Umbilical cord (tissue), 2 donors: ENCODE measurements around the gene PSMA7. TPM values are rescaled to one million over a fixed set of nuclear protein-coding genes. Genes with fewer than 3 reads are reported as not detected.

Experiments used
- DNase-seq: peaks from one replicate; pipeline ENCODE4 v3.0.0-alpha.2; 2015; ENCODE audit warnings: low spot score
- total RNA-seq: library from RNA; depleted of rRNA; stranded (reverse); fragments of >200 nt; gene quantifications from one replicate; pipeline ENCODE4 v1.2.3, GENCODE V29; 2014; ENCODE audit warnings: low replicate concordance; ENCODE audit not compliant: insufficient read depth

The PSMA7 gene
- total RNA-seq, 1 donor from 2014 or later: 166 TPM

DNA sequence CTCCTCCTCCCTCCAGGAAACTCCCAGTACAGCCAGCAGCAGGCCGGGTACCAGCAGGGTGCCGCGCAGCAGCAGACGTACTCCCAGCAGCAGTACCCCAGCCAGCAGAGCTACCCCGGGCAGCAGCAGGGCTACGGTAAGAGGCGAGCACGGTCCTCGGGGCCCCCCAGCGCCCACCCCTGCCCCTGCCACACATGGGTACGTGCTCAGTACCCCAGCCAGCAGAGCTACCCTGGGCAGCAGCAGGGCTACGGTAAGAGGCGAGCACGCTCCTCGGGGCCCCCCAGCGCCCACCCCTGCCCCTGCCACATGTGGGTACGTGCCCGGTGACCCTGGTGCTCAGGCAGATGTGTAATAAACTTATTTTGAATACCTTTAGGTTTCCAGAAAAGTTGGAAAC is 29.5 kb upstream of the PSMA7 start:
- no peak for DNase-seq

GRCh38 chr20:62171245-62171644 is 28.1 kb upstream of the PSMA7 start:
- DNase-seq: no peak

DNA sequence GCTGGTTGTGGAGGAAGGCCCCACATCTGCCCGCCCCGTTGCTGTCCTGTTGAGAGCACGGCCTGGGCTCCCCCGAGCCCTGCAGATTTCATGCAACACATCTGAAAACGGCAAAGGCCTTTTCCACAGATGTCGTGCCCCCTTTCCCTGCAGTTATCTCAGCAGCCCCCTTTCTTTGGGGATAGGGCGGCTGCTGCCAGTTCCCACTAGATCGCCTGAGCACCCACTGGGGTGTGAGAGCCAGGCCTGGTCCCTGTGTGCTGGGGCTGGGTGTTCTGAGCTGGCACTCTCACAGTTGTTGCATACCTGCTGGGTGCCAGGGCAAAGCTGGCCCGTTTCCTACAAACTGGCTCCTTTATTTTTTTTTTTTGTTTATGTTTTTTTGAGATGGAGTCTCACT is 27.3 kb upstream of the PSMA7 start:
- no peak for DNase-seq

- no peak for DNase-seq
Measured at GRCh38 chr20:62168890-62169435, 25.8 kb upstream of the PSMA7 start.

DNA sequence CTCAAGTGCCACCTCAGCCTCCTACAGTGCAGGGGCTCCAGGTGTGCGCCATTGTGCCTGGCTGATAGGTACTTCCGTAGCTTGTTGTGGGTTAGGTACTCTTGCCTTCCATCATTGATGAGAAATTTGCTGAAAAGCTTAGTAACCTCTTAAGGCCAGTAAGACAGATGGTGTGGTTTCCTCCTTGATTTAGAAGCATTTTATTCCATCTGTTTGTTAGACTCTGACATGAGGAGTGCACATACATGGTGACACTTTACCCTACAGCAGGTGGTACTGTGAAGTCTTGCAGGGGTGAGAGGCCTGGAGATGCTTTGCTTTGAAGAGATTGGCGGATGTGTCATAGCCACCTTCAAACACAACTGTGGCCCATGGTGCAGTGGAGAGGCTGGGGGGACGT is 24.9 kb upstream of the PSMA7 start:
- DNase-seq: no peak

GRCh38 chr20:62167474-62167873 is 24.3 kb upstream of the PSMA7 start:
- no peak for DNase-seq

DNA sequence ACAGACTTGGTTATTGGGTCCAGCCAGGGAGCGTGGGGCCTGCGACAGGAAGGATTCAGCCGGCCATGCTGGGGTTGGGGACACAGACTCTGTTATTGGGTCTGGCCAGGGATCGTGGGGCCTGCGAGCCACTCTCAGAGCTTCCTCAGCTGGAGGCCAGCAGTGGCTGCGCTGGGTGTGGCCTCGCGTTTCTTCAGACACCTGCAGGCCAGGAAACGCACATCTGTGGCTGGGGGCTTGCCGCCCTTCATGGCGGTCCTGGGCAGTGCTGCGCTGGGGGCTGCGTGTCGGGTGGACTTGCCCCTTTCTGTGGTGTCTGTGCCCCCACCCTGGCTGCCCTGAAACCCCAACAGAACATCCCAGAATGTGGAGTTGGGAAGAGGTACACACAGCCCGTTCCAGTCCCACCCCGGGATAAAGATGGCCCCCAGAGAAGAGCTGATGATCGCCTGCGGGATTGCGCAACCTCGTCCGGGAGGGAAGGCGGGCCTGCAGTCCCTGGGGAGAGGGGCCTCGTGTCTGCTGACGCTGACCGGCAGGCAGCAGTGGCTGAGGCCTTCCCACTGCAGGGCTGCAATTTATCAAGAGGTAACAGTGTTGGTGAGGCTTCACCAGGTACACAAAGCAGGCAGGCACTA is 22.7 kb upstream of the PSMA7 start:
- DNase-seq: no peak

- DNase-seq: no peak
Measured at GRCh38 chr20:62164879-62165761, 21.9 kb upstream of the PSMA7 start.

- DNase-seq: no peak
Measured at GRCh38 chr20:62163986-62164762, 21.0 kb upstream of the PSMA7 start.

DNA sequence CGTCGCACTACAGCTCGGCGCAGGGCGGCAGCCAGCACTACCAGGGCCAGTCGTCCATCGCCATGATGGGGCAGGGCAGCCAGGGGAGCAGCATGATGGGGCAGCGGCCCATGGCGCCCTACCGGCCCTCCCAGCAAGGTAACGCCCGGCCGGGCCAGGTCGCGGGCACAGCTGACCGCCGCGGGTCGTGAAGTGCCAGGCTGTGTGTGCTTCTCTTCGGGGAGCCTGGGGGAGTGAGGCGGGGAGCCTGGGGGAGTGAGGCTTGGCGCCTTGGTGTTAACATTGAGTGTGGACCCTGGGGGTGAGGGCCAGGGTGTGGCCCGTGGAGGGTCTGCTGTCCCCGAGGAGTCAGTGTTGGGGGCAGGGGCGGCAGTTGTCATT is 20.3 kb upstream of the PSMA7 start:
- DNase-seq: no peak

GRCh38 chr20:62162765-62163484 is 19.7 kb upstream of the PSMA7 start:
- no peak for DNase-seq

- no peak for DNase-seq
Measured at GRCh38 chr20:62161347-62161746, 18.2 kb upstream of the PSMA7 start.

- DNase-seq: no peak
Measured at GRCh38 chr20:62160876-62161275, 17.7 kb upstream of the PSMA7 start.

- DNase-seq: no peak
Measured at GRCh38 chr20:62160253-62160652, 17.1 kb upstream of the PSMA7 start.

DNA sequence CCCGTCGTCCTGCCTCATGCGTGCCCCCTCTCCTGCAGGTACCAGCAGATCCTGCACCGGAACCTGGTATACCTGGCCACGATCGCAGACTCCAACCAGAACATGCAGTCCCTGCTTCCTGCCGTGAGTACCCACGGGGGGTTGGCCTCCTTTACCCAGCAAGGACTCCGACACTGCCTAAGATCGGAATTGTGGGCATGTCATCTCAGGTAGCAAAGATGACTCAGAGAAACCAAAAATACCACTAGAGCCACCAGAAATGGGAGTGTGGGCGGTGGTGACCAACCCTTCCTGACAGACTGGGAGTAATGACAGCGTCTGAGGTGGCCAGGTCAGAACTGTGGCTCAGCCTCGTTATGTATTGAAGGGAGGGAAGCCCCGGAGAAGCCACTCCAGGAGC is 16.6 kb upstream of the PSMA7 start:
- DNase-seq: no peak

GRCh38 chr20:62159052-62159451 is 15.9 kb upstream of the PSMA7 start:
- DNase-seq: no peak

DNA sequence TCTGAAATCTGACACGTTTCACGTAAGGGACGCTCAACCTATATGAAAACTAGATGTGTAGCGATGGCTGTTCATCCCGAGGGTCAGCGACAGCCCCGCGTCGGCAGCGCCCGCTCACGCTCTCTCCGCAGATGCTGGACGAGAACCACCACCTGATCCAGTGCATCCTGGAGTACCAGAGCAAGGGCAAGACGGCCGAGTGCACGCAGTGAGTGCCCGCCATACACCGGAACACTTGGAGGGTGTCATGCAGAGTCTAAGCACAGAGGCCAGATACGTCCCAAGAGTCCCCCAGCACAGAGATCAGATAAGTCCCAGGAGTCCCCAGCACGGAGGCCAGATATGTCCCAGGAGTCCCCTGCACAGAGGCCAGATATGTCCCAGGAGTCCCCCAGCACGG is 15.3 kb upstream of the PSMA7 start:
- DNase-seq: no peak

- DNase-seq: no peak
Measured at GRCh38 chr20:62158088-62158400, 14.8 kb upstream of the PSMA7 start.

GRCh38 chr20:62157387-62158087 is 14.3 kb upstream of the PSMA7 start:
- no peak for DNase-seq

DNA sequence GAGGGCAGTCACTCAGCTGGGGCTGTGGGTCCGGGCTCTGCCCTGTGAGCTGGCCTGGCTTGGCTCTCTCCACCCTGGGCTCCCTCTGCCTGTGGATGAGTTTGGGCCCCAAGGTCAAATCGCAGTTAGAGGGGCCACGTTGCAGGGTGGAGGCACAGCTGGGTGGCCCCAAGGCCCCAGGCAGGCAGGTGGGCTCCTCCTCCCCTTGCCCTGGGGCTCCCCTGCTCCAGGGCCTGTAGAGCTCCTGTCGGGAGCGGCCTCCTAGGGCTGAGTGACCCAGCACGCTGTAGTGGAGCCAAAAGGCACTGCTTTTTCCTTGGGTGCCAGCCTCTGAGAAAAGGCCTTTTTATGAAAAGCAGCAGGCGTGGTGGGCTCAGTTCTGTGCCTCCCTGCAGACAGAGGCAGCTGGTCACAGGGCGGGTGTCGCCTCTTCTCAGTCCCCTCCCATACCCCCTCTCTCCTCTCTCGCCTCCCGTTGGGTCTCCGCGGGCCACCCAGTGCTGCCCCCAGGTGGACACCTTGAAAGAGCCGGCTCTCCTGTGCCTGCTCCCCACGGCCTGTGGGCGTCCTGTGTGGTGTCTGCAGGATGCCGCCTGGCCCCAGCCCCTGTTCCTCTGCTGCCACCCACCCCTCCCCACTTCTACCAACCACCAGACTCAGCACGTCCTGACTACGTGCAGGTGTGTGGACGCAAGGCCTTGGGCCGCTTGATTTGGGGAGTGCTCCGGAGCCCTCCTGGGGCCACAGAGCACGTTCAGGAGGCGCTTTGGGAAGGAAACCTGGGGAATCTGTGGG is 13.6 kb upstream of the PSMA7 start:
- peak; percentile 57 for DNase-seq
